ENCODE measurements around the gene ST8SIA1. TPM values are rescaled to one million over a fixed set of nuclear protein-coding genes. Genes with fewer than 3 reads are reported as not detected.

Gene ST8SIA1
- total and polyA plus RNA-seq, 2 of the 8 experiments (the other 6 are each of a cell fraction or from before 2014, with no cell fraction given): 1.9 to 4.4 TPM

GRCh38 chr12:22313963-22314330 is 20.6 kb downstream of the ST8SIA1 start:
- no peak overlapping the region for H3K9ac ChIP-seq (replicated peaks in 1 of 4; ENCODE audit: extremely low read depth in 1 of 4, low read depth in 3 of 4, low read length in 3 of 4)
- ChIA-PET POLR2A (ENCODE audit: partially characterized antibody) (no interaction called here), CTCF (ENCODE audit: partially characterized antibody) (interaction anchor here (1.9 kb wide), 1 partner anchor 22 kb away, joined by 6 read pairs; no protein-coding TSS in a partner anchor)
- no peak overlapping the region for H3K18ac ChIP-seq (ENCODE audit: extremely low read depth, low read length)
- H2AFZ ChIP-seq (ENCODE audit: low read length): no peak overlapping the region
- H2BK20ac ChIP-seq (ENCODE audit: low read length): no peak overlapping the region
- DNase-seq (ENCODE audit: low read depth in 1 of 2, low spot score in 2 of 2): no peak
- H4K5ac ChIP-seq (ENCODE audit: insufficient read length, low read depth, low read length): no peak overlapping the region
- H3K14ac ChIP-seq (ENCODE audit: insufficient read length): no peak overlapping the region
- no peaks in the 10 kb centered on the region for H3K4me1 ChIP-seq (replicated peaks in 1 of 4; ENCODE audit: control insufficient read depth in 3 of 4, insufficient read depth in 4 of 4, low read length in 3 of 4)
- H2AK5ac ChIP-seq (ENCODE audit: low read depth, low read length): no peak overlapping the region
- no peak for FAIRE-seq
- no peak overlapping the region for H2BK5ac ChIP-seq (ENCODE audit: low read depth, low read length)
- no peak overlapping the region for H3K23ac ChIP-seq (ENCODE audit: insufficient read length)
- no peak overlapping the region for H4K91ac ChIP-seq (replicated peaks; ENCODE audit: insufficient read length, low read length)
- H3K79me2 ChIP-seq (ENCODE audit: control insufficient read depth in 1 of 2, insufficient read depth in 2 of 2, low read length in 2 of 2): no peaks in the 10 kb centered on the region
- no peak overlapping the region for H2BK12ac ChIP-seq (ENCODE audit: low read depth, low read length)
- no peaks in the 10 kb centered on the region for H3K23me2 ChIP-seq (ENCODE audit: low read depth, low read length)
- H3K4me2 ChIP-seq (ENCODE audit: insufficient read depth in 1 of 2, low read depth in 2 of 2, low read length in 2 of 2): no peak overlapping the region
- no peak overlapping the region for H2BK15ac ChIP-seq (ENCODE audit: low read length)
- no peak overlapping the region for H3K27ac ChIP-seq (ENCODE audit: low read depth, low read length)
- no peak overlapping the region for H4K8ac ChIP-seq (ENCODE audit: extremely low read depth, insufficient read depth, low read length)
- no peaks in the 10 kb centered on the region for H4K20me1 ChIP-seq (replicated peaks in 1 of 2; ENCODE audit: control insufficient read depth in 1 of 2, insufficient read depth in 2 of 2, low read length in 2 of 2)
- H3K27me3 ChIP-seq (replicated peaks in 1 of 4; ENCODE audit: control insufficient read depth in 3 of 4, extremely low read depth in 1 of 4, insufficient read depth in 3 of 4, low read length in 3 of 4): 0 out of 7 replicates have a peak, but pooled peaks cover 0 to 2% (median 0%) of the 10 kb centered on the region in 4 experiments
- H3K36me3 ChIP-seq (ENCODE audit: control insufficient read depth in 2 of 4, insufficient read depth in 4 of 4, low read length in 3 of 4): no peaks in the 10 kb centered on the region
- H3K9me3 ChIP-seq (ENCODE audit: insufficient read depth in 2 of 2, low read depth in 1 of 2, low read length in 1 of 2): no peaks in the 10 kb centered on the region
- no peaks in the 10 kb centered on the region for H3K79me1 ChIP-seq (ENCODE audit: low read depth, low read length)
- H3K4ac ChIP-seq (replicated peaks; ENCODE audit: insufficient read length, low read depth, low read length): no peak overlapping the region
- no peak overlapping the region for H2BK120ac ChIP-seq (replicated peaks; ENCODE audit: low read depth, low read length)
- WGBS, 2 experiments (ENCODE audit: extremely low coverage in 1 of 2, insufficient coverage in 1 of 2, insufficient read length in 1 of 2, insufficient replicate concordance in 2 of 2, low coverage in 1 of 2, low lambda C conversion rate in 2 of 2, missing lambda C conversion rate in 1 of 2): 89% methylated on average over 2 of the region's 2 CpGs; no CpG with 5 or more reads in 1 of the 2 experiments
- no peak overlapping the region for H3K56ac ChIP-seq (replicated peaks; ENCODE audit: insufficient read length, low read depth, low read length)
- H3K4me3 ChIP-seq (ENCODE audit: extremely low read depth in 1 of 4, insufficient read depth in 2 of 4, low read depth in 3 of 4, low read length in 4 of 4): no peak overlapping the region
- no peak for TF ChIP-seq TAF7 (optimal IDR thresholded peaks at IDR 0.05; ENCODE audit: borderline replicate concordance, low read depth, low read length)
- TF ChIP-seq CTBP2 (IDR thresholded peaks at IDR 0.05; ENCODE audit: borderline replicate concordance, insufficient read depth, insufficient read length, low read length): no peak
- no peak for TF ChIP-seq RFX5 (IDR thresholded peaks at IDR 0.05; ENCODE audit: borderline replicate concordance, low read depth, low read length)
- TF ChIP-seq PHF8 (conservative IDR thresholded peaks at IDR 0.05; ENCODE audit: low read depth, low read length): no peak
- TF ChIP-seq TAF1 (IDR thresholded peaks at IDR 0.05; ENCODE audit: low read depth, low read length): no peak
- no peak for TF ChIP-seq RNF2 (IDR thresholded peaks at IDR 0.05; ENCODE audit: borderline replicate concordance, low read depth, low read length, missing control alignments, poor library complexity, severe bottlenecking)
- TF ChIP-seq SP1 (IDR thresholded peaks at IDR 0.05; ENCODE audit: low read depth, low read length): no peak
- TF ChIP-seq CBX8 (IDR thresholded peaks at IDR 0.05; ENCODE audit: borderline replicate concordance, low read depth, low read length): no peak
- no peak for TF ChIP-seq EGR1 (IDR thresholded peaks at IDR 0.05; ENCODE audit: borderline replicate concordance, low read depth, low read length)
- TF ChIP-seq USF2 (IDR thresholded peaks at IDR 0.05; ENCODE audit: low read length): no peak
- no peak for TF ChIP-seq CEBPB (IDR thresholded peaks at IDR 0.05; ENCODE audit: low read depth, low read length)
- no peak for TF ChIP-seq SIN3A (conservative IDR thresholded peaks at IDR 0.05 in 1 of 2, IDR thresholded peaks at IDR 0.05 in 1 of 2; ENCODE audit: low read depth in 1 of 2, low read length in 2 of 2)
